Measurements from ENCODE around the gene ZSWIM2.

Gene ZSWIM2

DNA sequence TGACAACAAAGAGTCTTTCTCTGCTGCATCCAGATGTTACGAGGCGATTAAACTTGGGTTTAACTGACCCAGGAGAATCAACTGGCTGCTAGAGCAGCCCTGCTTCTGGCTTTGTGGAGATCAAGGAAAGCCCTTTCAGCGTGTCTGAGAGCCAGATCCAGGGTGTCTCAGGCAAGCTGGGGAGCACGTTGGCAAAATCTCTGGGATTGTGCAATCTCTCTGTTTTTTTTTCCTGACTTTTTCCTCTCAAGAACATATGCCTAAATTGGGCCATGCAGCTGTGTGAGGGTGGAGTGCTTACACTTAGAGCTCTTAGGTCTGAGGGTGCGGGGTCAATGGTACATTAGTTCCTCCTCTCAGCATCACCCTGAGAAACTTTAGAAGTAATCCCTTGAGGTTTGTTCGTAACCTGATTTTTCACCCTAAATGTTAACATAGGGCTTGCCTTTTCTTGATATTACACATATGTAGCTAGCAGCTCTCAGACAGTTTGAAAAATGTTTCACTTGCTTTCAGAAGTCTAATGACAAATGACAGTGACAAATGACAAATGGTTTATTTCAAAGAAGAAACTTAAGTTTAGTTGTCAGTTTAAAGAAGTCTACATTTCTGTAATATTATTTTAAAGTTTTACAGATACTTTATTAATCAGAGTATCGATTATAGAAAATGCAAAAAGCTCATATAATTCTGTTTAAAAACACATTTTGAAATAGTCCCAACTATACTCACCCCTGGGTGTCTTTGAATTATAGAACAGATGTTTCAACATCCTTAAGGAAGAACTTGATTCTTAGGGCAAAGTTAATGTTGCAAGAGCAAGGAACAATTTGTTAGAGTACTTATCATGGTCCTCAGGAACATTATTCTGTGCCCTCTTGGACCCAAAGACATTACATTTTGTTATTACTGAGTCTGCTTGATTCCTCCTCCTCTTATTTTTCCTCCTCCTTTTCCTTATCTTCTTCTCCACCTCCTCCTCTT lies 38.4 kb upstream of the ZSWIM2 start:
- H3K27ac ChIP-seq: no peak overlapping the region
- TF ChIP-seq CTCF (conservative IDR thresholded peaks at IDR 0.05) (no peak), ZFX (IDR thresholded peaks at IDR 0.05) (no peak)

DNA sequence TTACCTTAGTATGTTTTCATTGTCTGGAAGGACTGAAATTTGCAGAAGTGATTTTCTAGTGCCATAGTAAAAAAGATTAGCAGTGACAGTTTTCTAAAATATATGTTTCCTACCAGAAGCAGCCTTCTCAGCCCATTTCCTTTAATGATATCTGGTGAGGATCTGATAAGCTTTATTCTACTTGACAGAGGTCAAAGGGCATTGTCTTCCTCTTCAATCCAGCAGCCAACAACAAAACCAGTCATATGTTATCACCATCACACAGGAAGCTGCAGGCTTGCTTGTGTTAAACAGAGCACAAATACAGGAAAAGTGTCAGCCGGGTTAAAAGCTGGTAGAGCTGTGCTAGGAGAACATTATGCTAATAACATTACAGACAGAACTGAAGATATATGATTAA lies 35.6 kb upstream of the ZSWIM2 start:
- TF ChIP-seq CTCF (conservative IDR thresholded peaks at IDR 0.05) (no peak), ZFX (IDR thresholded peaks at IDR 0.05) (no peak)
- no peak overlapping the region for H3K27ac ChIP-seq

- TF ChIP-seq ZFX (IDR thresholded peaks at IDR 0.05) (no peak), CTCF (conservative IDR thresholded peaks at IDR 0.05) (no peak)
- no peak overlapping the region for H3K27ac ChIP-seq
These were observed 34.7 kb upstream of the ZSWIM2 start for GRCh38 chr2:186883666-186884065.

GRCh38 chr2:186882511-186883071 lies 33.6 kb upstream of the ZSWIM2 start:
- H3K27ac ChIP-seq: no peak overlapping the region
- TF ChIP-seq CTCF (conservative IDR thresholded peaks at IDR 0.05) (no peak), ZFX (IDR thresholded peaks at IDR 0.05) (no peak)

GRCh38 chr2:186881660-186882059 lies 32.7 kb upstream of the ZSWIM2 start:
- H3K27ac ChIP-seq: no peak overlapping the region
- TF ChIP-seq ZFX (IDR thresholded peaks at IDR 0.05): no peak
- no peak for TF ChIP-seq CTCF (conservative IDR thresholded peaks at IDR 0.05)

DNA sequence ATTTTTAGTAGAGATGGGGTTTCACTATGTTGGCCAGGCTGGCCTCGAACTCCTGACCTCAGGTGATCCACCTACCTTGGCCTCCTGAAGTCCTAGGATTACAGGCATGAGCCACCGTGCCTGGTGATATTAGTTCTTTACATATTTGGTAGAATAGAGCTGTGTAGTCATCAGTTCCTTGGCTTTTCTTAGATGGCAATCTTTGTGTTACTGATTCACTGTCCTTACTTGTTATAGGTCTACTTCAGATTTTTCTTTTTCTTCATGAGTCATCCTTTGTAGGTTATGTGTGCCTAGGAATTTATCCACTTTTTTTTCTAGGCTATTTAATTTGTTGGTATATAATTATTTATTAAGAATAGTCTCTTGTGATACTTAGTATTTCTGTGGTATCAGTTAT lies 30.3 kb upstream of the ZSWIM2 start:
- H3K27ac ChIP-seq: no peak overlapping the region

More for the DNA sequence above, 30.3 kb upstream of the ZSWIM2 start:
- TF ChIP-seq ZFX (IDR thresholded peaks at IDR 0.05) (no peak), CTCF (conservative IDR thresholded peaks at IDR 0.05) (no peak)

Measured in C4-2B (cell line).